ENCODE measurements around the gene EEF1AKMT2. TPM values are rescaled to one million over a fixed set of nuclear protein-coding genes. Genes with fewer than 3 reads are reported as not detected.

Gene EEF1AKMT2
- total and polyA plus RNA-seq, 2 of the 13 experiments (the other 11 are each of a cell fraction or from before 2014, with no cell fraction given) = 11.3 to 19.3 TPM

- TF ChIP-seq HNF4G (IDR thresholded peaks at IDR 0.05; ENCODE audit: borderline replicate concordance, low read depth, low read length) = no peak
- no peak for TF ChIP-seq HNF4G (CRISPR knock-in tag; IDR thresholded peaks at IDR 0.05; ENCODE audit: borderline replicate concordance, low read depth)
- no peak for TF ChIP-seq DNMT1 (CRISPR knock-in tag; IDR thresholded peaks at IDR 0.05)
- peak; percentile 31; the same call in 1 of the 2 replicates for TF ChIP-seq MYC (CRISPR knock-in tag; IDR thresholded peaks at IDR 0.05; ENCODE audit: borderline replicate concordance)
- no peak for TF ChIP-seq ZNF280D (CRISPR knock-in tag; IDR thresholded peaks at IDR 0.05)
- TF ChIP-seq BCL3 (CRISPR knock-in tag; IDR thresholded peaks at IDR 0.05) = 0 out of 2 replicates have a peak, but pooled peaks have one; percentile 32
- no peak for TF ChIP-seq HMGXB3 (CRISPR knock-in tag; IDR thresholded peaks at IDR 0.05; ENCODE audit: borderline replicate concordance)
- TF ChIP-seq MYPOP (CRISPR knock-in tag; IDR thresholded peaks at IDR 0.05) = 0 out of 2 replicates have a peak, but pooled peaks have one; percentile 23
- TF ChIP-seq RELA (CRISPR knock-in tag; IDR thresholded peaks at IDR 0.05) = no peak
- TF ChIP-seq ZKSCAN5 (CRISPR knock-in tag; IDR thresholded peaks at IDR 0.05) = peak; percentile 39; the same call in 1 of the 2 replicates
- TF ChIP-seq HNF1B (CRISPR knock-in tag; IDR thresholded peaks at IDR 0.05) = 0 out of 2 replicates have a peak, but pooled peaks have one; percentile 37
Observed at GRCh38 chr10:124740369-124741280, 51.1 kb downstream of the EEF1AKMT2 start (continued).
